Activated T-helper 9 cell treated with anti-CD3 and anti-CD28 coated beads, Interleukin-2, amount 50 U/mL, for 16 hours (primary cell): Measurements from ENCODE around the gene BCL11B.

Experiments
- DNase-seq: peaks from one replicate; pipeline ENCODE4 v3.0.0-alpha.2; 2020; ENCODE audit warnings: low read depth

BCL11B gene

DNA sequence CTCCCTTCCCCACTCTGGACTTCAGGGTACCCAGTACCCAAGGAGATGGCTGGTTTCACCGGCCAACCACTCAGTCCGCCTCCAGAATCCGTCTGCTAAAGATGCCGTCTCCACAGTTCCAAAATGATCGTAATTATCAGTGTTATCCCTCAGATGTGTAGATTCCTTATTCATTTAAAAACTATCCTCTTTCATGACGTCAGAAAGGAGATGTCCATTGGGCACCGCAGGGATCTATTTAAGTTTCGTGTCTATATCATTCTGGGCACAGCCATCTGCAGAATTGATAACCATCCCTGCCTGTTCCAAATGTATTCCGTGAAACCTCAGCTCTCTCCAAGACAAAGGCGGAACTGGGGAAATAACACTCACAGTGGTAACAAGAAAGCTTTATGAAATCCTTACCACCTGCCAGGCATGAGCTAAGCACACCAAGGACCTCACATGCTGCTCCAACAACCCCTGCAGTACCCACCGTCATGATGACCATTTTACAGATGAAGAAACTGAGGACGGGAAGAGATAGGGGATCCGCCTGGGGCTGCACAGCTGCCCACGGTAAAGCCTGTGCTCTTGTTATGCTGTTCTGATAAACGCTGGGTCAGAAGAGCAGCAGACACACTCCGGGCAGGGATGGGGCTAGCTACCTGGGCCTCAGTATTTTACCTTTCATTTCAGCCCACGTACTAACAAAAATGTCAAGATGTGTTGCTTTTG, 90.0 kb downstream of the BCL11B start:
- no peak for DNase-seq

DNA sequence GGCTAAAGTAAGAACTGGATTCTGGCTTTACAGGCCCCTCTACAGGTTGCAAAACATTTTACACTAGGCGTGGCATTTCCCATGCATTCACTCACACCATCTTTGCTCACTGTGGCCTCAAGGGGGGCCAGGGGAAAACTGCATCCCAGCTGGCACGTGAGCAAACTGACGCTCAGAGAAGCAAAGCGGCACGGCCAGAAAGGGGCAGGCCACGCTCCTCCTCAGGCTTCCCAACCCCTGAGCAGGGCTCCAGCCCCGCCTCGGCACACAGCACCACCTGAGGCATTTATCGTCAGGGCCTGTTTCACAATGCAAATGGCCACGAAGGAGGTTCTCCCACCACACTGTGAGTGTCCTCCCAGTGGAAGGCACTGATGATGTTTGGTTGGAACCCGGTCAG, 90.8 kb downstream of the BCL11B start:
- no peak for DNase-seq

DNA sequence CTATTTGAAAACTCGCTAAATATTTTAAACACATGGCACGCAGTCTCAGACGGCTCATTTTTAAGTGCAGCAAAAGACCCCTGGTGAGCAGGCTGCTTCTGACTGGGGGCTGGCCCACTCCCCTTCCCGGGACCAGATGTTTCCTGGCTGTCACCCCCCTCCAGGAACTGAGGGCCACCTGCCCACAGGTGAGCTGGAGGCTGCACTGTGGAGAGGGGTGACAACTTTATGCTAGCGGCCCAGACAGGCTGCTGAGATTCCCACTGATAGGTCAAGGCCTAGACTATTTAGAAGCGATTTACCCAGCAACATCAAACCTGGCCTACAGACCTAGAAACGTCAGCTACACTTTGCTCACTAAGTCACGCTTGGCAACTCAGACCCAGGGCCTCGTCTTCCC, 92.1 kb downstream of the BCL11B start:
- DNase-seq, result no peak

DNA sequence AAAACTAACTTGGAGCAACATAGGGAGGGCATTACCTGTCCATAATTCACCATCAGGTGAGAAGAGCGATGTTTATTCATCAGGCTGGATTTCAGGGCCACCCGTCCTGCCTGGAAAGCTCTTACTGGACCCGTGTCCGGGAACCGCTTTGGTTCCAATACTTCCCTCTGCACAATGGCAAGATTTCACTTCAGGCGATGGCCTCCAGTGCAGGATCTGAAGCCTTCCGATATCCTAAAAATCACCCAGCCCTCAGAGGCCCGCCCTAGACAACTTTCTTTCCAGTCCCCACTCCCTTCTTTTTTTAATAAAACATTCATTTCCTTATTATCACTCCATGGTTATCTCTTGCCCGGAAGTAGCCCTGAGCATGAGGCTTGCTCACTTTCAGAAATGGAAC, 92.5 kb downstream of the BCL11B start:
- DNase-seq, result no peak

DNA sequence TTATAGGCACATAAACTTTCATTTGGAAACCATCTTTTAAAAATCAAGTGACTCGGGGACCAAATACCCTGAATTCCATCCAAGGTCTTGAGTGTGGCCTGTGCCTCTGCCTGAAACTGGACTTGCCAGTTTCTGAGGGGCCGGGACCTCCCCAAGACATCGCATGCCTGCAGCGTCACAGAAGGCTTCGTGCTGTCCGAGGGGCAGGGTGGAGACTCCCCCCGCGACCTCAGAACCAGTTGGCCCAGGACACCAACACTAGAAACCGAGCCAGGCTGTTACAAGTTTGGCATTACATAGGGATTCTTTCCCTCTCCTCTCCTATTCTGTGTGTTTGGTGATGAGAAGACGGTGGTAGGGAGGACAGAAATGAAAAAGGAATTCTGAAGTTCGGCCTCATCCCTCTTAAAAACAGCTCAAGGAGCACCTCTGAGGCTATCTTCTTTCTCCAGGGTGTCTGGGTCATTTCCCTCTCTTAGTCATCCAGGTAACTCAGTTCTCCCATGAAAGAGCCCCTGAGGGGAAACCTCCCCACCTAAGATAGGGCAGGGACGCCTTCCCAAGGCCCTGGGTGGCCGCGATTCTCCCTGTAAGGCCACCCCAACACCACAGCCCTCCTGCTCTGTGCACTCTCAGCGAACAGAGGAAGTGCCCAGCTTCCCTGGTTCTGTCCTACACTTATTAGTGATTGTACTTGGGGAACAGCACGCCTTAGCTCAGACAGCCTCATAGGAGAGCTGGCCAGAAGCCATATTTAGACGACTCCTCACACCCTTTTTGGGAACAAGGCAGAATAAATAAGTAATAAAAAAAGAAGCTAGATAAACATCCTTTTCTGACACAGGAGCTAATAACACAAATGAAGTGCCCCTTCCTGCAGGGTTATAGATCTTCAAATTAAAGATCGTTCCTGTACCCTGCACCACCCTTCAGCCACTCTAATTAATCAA, 93.8 kb downstream of the BCL11B start:
- no peak for DNase-seq

DNA sequence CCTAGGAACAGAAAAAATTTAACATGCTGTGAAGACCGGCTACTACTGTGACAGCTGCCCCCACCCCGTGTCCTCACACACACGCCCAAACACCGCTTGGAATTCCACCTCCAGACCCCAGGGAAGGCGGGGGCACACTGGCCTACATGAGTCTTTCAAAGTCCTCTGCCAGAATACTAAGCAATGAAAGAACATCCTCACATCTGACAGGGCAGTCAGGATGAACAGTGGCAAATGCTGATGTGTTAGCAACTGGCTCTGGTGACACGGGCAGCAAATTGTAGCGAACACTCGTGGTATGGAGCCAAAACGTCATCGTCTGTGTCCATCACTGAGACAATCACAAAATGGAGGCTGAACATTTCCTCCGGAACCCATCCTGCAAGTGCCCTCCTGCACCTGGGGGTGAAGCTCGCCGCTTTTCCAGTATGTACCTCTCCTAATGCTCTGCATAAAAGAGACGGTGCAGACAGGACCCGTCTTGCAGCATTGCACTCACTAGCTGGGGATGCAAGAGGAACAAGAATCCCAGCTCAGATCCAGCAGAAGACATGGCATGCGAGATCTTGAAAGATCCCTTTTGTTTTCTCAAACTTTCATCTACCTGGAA, 94.8 kb downstream of the BCL11B start:
- no peak for DNase-seq

DNA sequence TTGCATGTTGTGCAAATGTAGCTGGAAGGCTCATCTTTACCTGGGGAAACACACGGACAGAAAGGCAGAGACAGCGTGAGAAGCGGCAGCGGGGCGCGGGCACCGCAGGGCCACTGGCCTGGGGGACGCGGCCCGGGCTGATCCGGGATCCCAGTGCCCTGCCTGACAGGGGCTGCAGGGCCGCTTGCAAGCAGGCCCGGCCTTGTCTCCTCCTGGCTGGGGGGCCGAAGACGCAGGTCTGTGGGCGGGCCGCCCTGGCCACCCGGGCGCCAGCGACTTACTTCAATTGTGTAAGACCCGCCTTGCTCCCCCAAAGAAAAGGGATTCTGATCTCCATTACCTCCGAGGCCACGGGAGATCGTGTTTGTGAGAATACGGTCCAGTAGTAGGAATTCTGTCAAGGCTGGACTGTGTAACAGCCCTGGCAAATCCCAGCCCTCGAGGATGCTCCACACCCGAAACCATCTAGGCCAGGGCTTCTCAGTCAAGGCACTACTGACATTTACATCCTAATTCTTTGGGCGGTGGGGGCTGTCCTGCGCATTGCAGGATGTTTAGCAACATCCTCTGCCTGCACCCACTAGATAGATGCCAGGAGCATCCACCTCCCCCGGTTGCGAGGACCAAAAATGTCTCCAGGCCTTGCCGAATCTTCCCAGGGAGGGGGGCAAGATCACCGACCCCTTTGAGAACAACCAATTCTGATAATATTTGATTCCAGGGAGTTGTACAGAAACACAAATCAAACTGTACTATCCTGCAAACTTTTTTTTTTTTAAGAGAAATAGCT, 95.6 kb downstream of the BCL11B start:
- no peak for DNase-seq

DNA sequence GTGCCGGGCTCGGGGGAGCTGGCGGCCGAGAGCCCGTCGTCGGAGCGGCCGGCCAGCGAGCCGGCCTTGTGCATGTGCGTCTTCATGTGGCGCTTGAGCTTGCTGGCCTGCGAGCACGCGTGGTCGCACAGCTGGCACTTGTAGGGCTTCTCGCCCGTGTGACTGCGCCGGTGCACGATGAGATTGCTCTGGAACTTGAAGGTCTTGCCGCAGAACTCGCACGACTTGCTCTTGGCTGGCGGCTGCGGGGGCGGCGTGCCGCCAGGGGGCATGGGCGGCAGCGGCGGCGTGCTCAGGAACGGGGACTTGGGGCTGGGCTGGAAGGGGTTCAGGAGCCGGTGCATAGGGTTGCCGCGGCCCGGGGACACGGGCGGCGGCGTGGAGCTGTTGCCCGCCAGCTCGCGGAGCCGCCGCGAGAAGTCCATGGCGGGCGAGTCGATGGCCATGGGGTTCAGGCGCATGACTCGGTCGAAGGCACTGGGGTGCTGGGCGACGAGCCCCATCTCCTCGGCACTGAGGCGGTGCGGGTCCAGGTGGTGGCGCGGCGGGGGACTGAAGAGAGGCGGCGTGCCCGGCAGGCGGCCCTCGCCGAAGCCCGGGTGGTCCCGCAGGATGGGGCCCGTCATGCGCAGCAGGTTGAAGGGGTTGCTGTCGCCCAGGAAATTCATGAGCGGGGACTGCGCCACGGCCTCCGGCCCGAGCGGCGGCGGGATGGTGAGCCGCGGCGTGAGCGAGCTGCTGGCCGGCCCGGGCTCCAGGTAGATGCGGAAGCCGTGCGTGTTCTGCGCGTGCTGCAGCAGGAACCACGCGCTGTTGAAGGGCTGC, 96.5 kb downstream of the BCL11B start:
- no peak for DNase-seq

DNA sequence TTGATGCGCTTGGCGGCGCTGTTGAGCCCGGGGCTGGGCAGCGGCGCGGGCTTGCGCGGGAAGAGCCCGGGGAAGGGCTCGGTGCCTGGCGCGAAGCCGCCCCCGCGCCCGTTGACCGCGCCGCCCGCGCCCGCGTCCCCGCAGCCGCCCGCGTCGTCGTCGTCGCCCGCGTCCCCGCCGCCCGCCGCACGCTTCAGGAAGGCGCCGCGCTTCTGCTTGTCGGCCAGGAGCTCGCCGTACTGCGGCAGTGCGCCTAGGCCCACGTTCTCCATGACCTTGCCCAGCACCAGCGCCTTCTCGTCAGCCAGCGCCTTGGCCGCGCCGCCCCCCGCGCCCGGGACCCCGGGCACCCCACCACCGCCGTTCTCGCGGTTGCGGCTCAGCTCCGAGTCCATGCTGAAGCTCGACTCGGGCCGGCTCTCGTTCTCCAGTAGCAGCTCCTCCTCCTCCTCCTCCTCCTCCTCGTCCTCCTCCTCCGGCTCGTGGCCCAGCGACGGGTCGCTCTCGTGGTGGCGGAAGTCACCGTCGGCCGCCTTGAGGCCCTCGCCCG, 97.2 kb downstream of the BCL11B start:
- DNase-seq, result no peak

DNA sequence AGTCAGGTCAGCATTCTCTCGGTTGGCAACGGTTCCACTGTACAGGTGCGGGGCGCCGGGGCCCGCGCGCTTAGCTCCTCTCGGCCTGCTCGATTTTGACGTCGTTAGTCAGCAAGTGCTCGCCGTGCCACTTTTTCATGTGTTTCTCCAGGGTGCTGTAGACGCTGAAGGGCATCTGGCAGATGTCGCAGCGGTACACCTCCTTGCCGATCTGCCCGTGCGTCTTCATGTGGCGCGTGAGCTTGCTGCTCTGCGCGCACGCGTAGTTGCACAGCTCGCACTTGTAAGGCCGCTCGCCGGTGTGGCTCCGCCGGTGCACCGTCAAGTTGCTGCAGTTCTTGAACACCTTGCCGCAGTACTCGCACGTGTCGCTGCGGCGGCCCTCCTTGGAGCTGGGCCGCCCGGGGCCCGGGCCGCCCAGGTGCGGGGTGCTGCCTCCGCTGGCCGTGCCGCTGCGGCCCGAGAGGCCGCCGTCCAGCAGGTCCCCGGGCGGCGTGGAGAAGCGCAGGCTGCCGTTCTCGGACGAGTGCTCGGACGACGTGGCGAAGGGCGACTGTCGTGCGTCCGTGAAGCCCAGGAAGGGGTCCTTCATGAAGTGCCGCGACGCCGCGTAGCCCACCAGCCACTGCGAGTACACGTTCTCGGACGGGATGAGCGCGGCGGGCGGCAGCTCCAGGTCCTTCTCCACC, 97.8 kb downstream of the BCL11B start:
- DNase-seq, result no peak

DNA sequence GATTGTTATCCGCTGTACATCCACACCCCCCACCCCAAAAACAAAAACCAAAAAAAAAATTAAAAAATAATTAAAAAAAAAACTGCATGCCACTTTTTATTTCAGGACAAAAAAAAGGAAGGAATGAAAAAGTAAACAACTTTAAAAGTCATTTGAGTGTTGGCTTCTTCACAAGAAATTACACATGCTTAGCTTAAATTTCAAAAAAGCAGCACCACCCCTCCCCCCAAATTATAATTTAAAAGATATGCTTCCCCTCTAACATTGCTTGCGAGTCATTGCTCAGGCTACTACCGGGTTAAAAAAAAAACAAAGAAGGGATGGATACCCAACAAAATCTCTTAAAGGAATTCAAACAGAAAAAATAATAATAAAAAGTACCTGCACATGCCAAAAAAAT, 98.5 kb downstream of the BCL11B start:
- no peak for DNase-seq

DNA sequence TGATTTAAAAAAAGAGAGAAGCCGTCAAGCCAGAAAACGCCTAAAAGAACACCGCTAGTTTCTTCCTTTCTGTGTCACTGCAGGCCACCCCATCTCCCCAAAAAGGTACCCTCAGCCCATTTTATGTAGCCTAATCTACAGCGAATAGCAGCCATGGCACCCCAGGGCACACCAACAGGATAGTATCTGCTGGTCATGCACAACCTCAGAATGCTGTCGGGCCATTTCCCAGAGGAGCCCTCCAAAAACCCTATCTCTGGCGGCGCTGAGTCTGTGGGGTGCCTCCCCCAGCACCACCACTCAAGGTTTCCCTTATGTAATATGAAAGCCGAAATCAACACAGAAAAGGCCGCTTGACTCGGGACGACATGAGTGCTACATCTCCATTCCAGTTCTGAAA, 98.9 kb downstream of the BCL11B start:
- no peak for DNase-seq

DNA sequence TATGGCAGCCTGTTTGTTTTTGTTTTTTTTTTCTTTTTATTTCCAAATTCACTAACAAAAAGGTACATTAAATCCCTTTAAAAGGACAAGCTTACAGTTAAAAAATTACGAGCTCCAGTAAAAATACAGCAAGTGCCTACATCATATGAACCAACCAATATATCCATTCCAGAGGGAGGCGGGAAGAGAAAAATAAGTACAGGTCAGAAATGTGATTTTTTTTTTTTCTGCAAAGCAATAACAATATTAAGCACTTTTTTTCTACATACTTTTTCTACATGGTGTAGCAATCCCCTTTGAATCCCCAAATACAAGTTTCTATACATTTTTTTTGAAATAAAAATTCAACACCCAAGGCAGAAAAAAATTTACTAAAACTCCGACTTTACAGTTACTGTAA, 100.6 kb downstream of the BCL11B start:
- no peak for DNase-seq

DNA sequence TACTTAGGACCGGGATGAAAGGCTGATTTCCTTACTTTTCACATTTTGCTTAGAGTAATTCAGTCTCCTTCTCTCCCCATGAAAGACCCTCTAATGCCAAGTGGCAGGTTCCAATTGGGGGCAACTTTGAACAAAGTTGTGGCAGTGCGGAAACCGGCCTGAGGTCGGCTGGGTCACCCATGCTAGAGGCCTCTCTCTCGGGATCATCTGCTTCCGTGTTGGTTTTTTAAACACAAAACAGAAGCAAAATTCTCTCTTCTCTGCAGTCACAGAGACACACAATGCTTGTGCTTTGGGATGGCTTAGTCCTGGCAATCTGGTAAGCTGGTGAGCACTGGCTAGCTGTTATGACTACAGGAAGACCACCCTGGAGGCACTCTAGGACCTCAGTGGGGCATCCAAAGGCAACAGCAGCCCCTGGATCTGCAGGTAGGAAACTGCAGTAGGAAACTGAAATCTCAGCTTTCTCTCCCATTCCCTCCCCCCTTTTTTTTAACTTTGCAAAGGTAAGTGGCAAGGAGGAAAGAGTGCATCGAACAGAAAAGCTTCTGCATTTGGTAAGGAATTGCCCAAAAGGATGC, 102.1 kb downstream of the BCL11B start:
- DNase-seq, result no peak

DNA sequence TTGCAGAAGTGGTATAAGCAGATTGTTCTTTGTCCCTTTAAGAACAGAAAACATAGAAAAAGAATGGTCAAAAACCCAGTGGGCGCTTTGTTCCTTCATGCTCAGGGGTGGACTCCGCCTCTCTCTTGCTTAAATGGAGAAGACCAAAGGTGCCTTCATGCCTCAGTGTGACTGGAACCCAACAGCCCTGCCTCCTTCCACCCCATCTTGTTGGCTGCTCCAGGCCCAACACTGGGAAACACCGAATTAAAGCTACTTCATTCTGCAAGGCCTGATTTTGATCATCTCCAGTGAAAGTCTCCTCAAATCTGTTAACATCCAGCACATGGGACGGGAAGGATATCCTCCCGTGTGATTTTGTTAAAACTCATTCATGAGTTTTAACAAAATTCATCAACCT, 103.7 kb downstream of the BCL11B start:
- no peak for DNase-seq

DNA sequence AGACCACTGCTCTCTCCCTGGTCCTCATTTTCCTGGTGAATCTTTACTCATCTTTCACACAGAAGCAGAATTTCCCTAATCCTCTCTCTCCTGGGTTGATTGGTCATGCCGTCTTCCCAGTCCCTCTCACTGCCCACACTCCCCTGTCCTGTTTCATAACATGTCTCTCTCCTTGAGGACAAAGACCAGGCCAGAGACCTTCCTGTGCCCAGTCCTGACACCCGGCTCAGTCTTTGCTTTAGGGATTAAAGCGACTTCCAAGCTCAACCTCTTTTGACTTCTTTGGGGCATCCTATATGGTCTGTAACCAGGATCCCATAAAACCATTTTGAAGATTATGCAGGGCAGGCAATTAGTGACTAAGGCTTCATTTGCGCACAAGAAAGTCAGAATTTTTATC, 105.5 kb downstream of the BCL11B start:
- DNase-seq, result no peak

DNA sequence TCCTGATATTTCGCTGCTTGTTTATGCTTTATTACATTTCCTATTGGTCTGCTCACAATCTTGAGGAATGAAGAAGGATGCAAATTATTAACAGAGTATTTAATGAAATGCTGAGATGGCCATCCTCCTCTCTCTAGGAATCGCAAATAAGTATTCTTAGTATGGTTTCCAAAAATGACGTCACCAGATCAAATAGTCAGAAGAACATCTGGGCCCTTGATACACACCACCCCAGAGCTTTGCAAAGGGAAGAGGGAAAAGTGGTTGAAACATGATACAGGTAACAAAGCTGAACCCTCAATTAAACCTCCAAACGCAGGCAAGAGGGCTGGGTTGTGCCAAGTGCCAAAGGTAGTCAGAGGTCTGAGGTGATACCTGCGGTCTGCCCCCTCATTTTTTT, 107.3 kb downstream of the BCL11B start:
- DNase-seq, result no peak

DNA sequence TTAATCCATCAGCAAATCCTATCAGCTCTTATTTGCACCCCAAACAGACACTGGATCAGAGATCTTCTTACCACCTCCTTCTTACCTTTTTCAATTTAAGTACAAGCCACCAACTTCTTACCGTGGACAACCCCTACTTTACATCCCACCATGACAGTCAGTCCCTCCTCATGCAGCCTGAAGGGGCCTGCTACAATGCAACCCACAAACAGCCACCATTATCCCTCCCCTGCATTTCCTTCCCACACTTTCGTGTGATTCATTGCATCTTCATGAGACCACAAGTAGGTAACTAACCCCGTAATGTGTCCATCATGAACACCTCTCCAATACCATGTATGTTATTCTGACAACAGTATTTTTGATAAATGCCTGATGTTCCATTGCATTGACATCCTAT, 108.6 kb downstream of the BCL11B start:
- DNase-seq, result no peak

DNA sequence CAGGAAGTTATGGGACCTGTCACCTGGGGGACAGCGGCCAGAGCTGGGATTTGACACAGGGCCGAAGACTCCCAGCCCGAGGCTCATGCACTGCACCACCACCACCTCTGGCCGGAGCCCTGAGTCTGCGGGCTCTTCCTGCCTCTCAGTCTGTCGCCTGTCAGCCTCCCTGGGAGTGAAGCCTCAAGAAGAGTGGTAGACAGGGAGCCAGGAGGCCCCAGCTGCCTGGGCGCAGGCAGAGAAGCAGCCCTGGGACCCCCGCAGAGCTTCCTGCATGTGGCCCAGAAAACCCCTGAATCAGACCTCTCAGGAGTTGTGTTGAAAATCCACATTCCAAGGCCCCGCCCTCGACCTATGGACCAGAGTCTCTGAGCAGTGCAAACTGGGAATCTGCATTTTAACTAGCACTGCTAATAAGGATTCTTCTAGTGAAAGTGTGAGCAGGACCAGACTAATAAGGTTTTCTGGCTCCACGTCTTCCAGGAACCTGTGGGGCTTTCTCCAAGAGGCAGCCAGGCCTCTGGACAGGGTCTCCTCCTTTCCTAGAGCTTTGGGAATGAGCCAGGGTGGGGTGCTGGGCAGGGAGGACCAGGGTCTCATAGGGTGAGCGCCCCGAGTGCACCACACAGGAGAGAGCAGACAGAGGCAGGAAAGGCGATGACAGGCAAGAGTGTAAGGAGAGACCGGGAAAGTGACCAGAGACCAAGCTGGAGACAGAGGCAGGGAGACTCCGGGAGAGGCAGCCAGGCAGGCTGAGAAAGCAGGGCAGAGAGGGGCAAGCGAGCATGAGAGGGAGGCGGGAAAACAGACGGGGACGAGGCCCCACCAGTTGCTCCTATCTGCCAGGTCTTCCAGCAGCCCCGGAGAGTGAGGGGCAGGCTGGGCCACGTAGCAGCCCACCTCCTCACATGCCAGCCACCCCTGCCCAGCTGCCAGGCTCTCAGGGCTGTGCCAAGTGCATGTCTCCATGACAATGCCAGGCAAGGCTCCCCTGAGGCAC, 112.4 kb downstream of the BCL11B start:
- no peak for DNase-seq
